ENCODE measurements around the gene KRTAP5-9.
"Not testable (repeated sequence)": the region's sequence is repeated elsewhere in the genome, so short reads cannot be mapped to it uniquely, and the experiment has no call there.

DNA sequence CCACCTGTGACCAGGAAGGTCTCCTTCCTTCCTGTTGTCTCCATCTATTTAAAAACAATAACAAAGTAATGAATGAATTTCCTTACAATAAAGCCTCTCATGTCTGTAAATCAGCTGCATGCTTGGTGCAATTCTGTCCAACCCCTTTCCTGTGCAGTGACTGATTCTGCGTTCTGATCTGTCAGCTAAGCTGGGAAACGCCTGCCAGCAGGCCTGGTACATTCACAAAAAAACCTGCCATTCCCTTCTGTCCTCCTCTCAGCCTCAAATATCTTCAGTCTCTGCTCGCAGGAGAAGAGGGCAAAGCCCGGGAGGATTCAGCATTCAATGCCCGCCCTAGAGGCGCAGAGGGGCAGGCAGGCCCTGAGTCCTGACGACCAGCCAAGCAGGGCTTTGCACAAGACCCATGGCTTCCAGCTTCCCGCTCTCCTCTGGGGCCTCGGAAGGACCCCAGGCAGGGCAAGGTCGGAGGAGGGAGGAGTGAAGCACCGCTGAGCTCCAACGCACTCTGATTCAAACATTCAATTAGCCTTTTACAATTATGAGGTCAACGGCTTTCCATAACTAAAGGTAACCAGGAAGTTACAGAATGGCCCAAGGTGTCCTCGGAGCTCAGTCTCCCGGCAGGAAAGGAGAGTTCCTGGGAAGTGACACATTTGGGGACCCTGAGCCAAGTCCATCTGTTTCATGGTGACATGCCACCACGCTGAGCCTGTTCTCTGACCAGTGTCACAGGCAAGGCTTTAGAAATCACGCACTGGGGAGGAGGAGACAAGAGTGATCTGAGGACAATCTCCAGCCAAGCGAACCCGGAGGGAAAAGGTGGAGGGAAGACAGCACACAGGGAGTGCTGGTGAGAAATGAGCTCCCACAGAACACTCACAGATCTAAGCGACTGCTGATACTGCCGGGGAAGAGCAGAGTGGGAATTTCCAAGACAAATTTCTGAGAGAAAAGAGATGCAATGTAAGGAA, 18.7 kb downstream of the KRTAP5-9 start:
- TF ChIP-seq, protein P1, sequence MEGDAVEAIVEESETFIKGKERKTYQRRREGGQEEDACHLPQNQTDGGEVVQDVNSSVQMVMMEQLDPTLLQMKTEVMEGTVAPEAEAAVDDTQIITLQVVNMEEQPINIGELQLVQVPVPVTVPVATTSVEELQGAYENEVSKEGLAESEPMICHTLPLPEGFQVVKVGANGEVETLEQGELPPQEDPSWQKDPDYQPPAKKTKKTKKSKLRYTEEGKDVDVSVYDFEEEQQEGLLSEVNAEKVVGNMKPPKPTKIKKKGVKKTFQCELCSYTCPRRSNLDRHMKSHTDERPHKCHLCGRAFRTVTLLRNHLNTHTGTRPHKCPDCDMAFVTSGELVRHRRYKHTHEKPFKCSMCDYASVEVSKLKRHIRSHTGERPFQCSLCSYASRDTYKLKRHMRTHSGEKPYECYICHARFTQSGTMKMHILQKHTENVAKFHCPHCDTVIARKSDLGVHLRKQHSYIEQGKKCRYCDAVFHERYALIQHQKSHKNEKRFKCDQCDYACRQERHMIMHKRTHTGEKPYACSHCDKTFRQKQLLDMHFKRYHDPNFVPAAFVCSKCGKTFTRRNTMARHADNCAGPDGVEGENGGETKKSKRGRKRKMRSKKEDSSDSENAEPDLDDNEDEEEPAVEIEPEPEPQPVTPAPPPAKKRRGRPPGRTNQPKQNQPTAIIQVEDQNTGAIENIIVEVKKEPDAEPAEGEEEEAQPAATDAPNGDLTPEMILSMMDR (IDR thresholded peaks at IDR 0.05) = not testable (repeated sequence)
- not testable (repeated sequence) for TF ChIP-seq POLR2A (IDR thresholded peaks at IDR 0.05)

Measured in lower leg skin (tissue), 3 donors.